Stimulated activated CD4-positive, alpha-beta T cell treated with anti-CD3 and anti-CD28 coated beads, Interleukin-4, amount 100 ng/mL, for 4 hours (primary cell): ENCODE data around the gene HTR1D.
"Not testable (repeated sequence)": the region's sequence is repeated elsewhere in the genome, so short reads cannot be mapped to it uniquely, and the experiment has no call there.

Experiments used
- DNase-seq, 2 experiments: peaks; one replicate each; pipeline ENCODE4 v3.0.0-alpha.2; 2020

HTR1D gene

GRCh38 chr1:23215751-23216449 is 1.4 kb downstream of the HTR1D start:
- no peak for DNase-seq

DNA sequence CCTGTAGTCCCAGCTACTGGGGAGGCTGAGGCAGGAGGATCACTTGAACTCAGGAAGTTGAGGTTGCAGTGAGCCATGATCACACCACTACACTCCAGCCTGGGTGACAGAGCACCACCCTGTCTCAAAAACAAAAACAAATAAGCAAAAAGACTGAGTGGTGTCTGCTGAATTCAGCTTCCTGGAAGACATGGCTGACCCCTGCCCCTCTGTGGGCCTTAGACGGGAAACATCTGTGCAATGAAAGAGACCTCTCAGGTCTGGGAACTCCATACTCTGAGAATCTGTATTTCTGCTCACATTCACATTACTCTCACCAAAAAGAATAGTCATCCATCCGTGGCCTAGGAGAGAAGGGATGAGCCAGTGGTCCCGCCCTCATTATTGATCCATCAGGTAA is 2.0 kb downstream of the HTR1D start:
- no peak for DNase-seq

- no peak for DNase-seq
Measured at GRCh38 chr1:23214640-23215039, 2.7 kb downstream of the HTR1D start.

DNA sequence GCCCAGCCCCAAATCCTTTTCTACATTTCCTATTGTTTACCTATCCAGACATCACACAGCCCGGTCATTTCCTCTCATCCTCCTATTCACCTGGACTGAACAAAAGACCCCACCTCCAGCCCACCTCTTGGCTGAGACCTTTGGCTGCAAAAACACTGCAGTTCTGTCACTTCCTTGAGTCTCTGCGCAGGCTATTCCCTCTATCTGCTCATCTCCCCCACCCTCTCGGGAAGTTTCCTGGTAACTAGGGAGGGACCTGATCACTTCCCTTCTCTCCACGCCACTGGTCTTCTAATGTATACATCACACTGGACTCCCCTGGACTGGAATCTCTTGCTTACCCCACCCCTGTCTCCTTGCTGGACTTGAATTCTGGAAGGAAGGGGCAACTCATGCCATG is 5.3 kb downstream of the HTR1D start:
- no peak for DNase-seq

GRCh38 chr1:23210963-23211362 is 6.3 kb downstream of the HTR1D start:
- DNase-seq: no peak

DNA sequence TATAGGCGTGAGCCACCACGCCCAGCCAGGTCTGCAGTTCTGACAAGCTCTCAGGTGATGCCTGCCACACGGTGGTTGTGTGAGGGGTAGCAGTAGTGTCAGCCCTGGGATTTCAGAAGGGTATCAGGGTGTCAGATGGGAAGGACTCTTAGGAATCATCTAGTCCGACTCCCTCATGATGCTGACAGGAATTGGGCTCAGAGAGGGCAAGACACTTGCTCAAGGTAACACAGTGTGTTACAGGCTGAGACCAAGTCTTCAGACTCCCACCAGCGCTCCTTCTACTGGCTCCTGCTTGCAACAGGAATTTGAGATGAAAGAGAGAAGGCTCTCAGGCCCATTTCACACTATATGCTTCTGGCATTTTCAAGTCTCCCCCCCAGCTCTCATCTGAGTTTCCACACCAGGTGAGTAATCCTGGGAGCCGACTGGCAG is 6.9 kb downstream of the HTR1D start:
- no peak for DNase-seq

DNA sequence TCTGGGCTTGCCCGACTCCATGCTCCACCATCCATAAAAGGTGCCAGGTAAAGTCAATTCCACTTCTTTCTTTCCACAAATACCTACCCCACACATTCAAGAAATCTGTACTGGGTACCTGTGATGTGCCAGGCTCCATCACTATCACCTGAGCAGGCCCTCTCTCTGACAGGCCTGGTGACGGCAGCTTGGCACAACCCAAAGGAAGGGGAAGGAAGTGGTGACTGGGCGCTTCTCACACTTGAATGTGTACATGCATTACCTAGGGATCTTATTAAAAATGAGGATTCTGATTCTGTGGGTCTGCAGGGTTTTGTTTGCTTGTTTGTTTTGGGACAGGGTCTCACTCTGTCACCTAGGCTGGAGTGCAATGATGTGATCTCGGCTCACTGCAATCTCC is 7.5 kb downstream of the HTR1D start:
- DNase-seq: no peak

- DNase-seq: no peak
Measured at GRCh38 chr1:23208527-23208926, 8.8 kb downstream of the HTR1D start.

GRCh38 chr1:23207733-23208132 is 9.6 kb downstream of the HTR1D start:
- DNase-seq: not testable (repeated sequence)

DNA sequence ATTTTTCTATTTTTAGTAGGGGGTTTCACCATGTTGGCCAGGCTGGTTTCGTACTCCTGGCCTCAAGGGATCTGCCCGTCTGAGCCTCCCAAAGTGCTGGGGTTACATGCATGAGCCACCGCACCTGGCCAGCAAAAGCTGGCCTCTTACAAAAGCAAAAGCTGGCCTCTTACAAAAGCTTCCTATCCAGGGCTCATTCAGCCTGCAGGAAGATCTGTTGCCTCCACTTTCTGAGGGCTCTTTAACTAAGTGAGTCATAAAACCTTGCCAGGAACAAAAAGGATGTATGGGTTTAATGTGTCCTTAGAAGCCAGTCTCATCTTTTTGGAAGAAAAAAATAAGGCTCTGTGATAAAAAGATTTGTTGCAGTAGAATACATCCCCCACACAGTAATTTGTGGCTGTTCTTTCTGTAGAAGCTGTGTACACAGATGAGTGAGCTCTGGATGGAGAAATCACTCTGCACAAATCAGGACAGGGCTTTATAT is 15.0 kb downstream of the HTR1D start:
- DNase-seq: no peak

- DNase-seq: no peak
Measured at GRCh38 chr1:23200883-23201282, 16.4 kb downstream of the HTR1D start.

DNA sequence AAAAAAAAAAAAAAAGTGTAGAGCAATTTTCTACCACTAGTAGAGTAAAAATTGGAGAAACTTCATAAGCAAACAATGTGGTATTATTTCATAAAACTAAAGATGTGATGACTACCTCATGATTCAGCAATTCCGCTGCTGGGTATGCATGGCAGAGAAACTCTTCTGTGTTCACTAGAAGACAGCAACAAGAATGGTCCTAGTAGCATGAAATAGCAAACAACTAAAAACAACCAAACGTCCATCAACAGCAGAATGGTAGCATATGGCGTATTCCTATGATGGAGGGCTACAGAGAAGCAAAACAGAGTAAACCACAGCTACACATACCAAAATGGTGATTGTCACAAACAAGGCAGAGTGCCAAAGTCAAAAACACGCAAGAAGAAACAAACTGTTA is 18.9 kb downstream of the HTR1D start:
- no peak for DNase-seq

- DNase-seq: no peak
Measured at GRCh38 chr1:23196627-23197328, 20.5 kb downstream of the HTR1D start.

- no peak for DNase-seq
Measured at GRCh38 chr1:23194119-23194984, 22.9 kb downstream of the HTR1D start.

- DNase-seq: no peak
Measured at GRCh38 chr1:23193391-23194118, 23.7 kb downstream of the HTR1D start.

GRCh38 chr1:23191199-23191598 is 26.1 kb downstream of the HTR1D start:
- no peak for DNase-seq

- not testable (repeated sequence) for DNase-seq
Measured at GRCh38 chr1:23188936-23189452, 28.3 kb downstream of the HTR1D start.

DNA sequence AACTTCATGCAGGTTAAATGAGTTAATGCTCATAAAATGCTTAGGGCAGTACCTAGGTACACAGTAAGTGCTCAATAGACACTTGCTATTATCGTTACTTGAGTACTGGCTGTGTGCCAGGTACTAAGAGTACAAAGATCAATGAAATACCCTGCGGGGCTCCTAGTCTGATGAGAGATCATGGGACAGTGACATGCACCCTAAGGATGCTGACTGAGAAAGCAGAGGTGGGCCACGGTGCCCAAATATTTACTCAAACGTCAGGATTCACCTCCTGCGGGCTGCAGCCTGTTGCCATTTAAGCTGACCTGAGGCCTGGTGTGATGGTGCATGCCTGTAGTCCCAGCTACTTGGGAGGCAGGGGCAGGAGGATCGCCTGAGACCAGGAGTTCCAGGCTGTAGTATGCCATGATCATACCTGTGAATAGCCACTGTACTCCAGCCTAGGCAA is 28.8 kb downstream of the HTR1D start:
- no peak for DNase-seq

- DNase-seq: no peak
Measured at GRCh38 chr1:23187637-23188036, 29.7 kb downstream of the HTR1D start.

- DNase-seq: no peak
Measured at GRCh38 chr1:23185381-23185780, 31.9 kb downstream of the HTR1D start.

- DNase-seq: peak; percentile 12 to 14
Measured at GRCh38 chr1:23184212-23184934, 32.9 kb downstream of the HTR1D start.

DNA sequence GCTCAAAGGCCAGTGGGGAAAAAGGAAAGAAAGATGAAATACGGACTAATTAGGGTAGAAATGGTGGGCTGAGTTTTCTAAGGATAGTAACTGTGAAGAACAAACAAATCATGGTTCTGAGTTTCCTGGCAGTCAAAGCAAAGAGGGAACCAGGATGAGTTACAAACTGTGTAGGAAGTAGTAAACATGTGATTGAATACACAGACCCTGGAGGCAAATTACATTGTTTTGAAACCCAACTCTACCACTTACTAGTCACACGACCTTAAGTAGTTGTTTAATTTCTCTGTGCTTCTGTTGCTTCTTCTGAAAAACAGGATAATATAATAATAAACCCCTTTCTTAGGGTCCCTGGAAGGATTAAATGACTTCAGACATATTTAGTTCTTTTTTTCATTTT is 37.4 kb downstream of the HTR1D start:
- DNase-seq: no peak
